A549 (cell line): ENCODE data around the gene PCDHAC1. TPM values are rescaled to one million over a fixed set of nuclear protein-coding genes. Genes with fewer than 3 reads are reported as not detected.

Experiments
- ATAC-seq, 2 experiments: fragments of 200-7000 bp in 1 of 2; fragments of >200 bp in 1 of 2; cut with Nextera tagmentation in 1 of 2; cut with Tn5 transposase in 1 of 2; 3 replicates each; pipeline versions ENCODE4 v1.8.0 to v1.9.1; 2018 to 2020; ENCODE audit warnings: mild to moderate bottlenecking in 1 of 2, moderate library complexity in 1 of 2
- CTCF ChIA-PET: fragments of 300-600 bp; sonication (Branson Sonifier 250); formaldehyde crosslinking; extraction: SDS; loops from one replicate; lab custom pipeline; 2021; ENCODE audit warnings: antibody characterized with exemption, inconsistent platforms; lab: Yijun Ruan, JAX
- POLR2A ChIA-PET: fragments of 350-600 bp; formaldehyde crosslinking; extraction: SDS; loops from one replicate; lab custom pipeline; 2021; ENCODE audit warnings: antibody characterized with exemption, inconsistent platforms; lab: Yijun Ruan, JAX
- DNase-seq, 2 experiments: peaks; one replicate each; pipeline versions ENCODE4 v3.0.0 to v3.0.0-alpha.2; 2011 to 2016; ENCODE audit warnings: low read depth in 1 of 2, low spot score in 1 of 2
- FAIRE-seq: peaks from 2 replicates; lab custom pipeline; 2011; peaks lifted over from hg19 to GRCh38; lab: Jason Lieb, UNC
- H3K27ac ChIP-seq, 2 experiments: fragments of >200 bp; sonication (Bioruptor Twin); formaldehyde crosslinking; 3 replicates each; pipeline ENCODE4 v1.5.1; 2016 to 2017
- H3K4me1 ChIP-seq: fragments of >200 bp; sonication (Bioruptor Twin); formaldehyde crosslinking; 3 replicates; pipeline ENCODE4 v1.6.1; 2016
- H3K4me2 ChIP-seq: fragments of >200 bp; sonication (Bioruptor Twin); formaldehyde crosslinking; 3 replicates; pipeline ENCODE4 v1.6.1; 2016
- H3K4me3 ChIP-seq: fragments of >200 bp; sonication (Bioruptor Twin); formaldehyde crosslinking; 3 replicates; pipeline ENCODE4 v1.5.1; 2016
- H3K9me3 ChIP-seq: fragments of >200 bp; sonication (Bioruptor Twin); formaldehyde crosslinking; 3 replicates; pipeline ENCODE4 v1.6.1; 2016
- CBX2 ChIP-seq: fragments of 200-600 bp; sonication (generic); IDR thresholded peaks from 2 replicates; pipeline ENCODE4 v1.6.1; 2016; ENCODE audit warnings: low read depth, mild to moderate bottlenecking, borderline replicate concordance
- CBX8 ChIP-seq: fragments of 200-600 bp; sonication (generic); IDR thresholded peaks from 2 replicates; pipeline ENCODE4 v1.6.1; 2016
- CEBPB ChIP-seq, 2 experiments: fragments of >200 bp in 1 of 2; sonication (Bioruptor Twin) in 1 of 2; formaldehyde crosslinking in 1 of 2; IDR thresholded peaks; 2 replicates each; pipeline ENCODE4 v1.6.1; 2012 to 2016
- CHD4 ChIP-seq: fragments of 200-600 bp; sonication (generic); IDR thresholded peaks from 2 replicates; pipeline ENCODE4 v1.6.1; 2016; ENCODE audit warnings: antibody characterized with exemption, mild to moderate bottlenecking, borderline replicate concordance
- CTCF ChIP-seq: fragments of >200 bp; sonication (Bioruptor Twin); formaldehyde crosslinking; IDR thresholded peaks from 3 replicates; pipeline ENCODE4 v1.5.1; 2016
- EHMT2 ChIP-seq: fragments of 200-600 bp; sonication (generic); IDR thresholded peaks from 2 replicates; pipeline ENCODE4 v1.6.1; 2016; ENCODE audit warnings: antibody characterized with exemption, low read depth, mild to moderate bottlenecking, moderate library complexity
- FOSB ChIP-seq: fragments of 250-450 bp; sonication (Bioruptor Pico); IDR thresholded peaks from 2 replicates; pipeline ENCODE4 v1.5.0; 2020; ENCODE audit warnings: mild to moderate bottlenecking, moderate library complexity
- GATA3 ChIP-seq: IDR thresholded peaks from 2 replicates; pipeline ENCODE4 v1.6.1; 2012; ENCODE audit warnings: borderline replicate concordance
- HES2 ChIP-seq: fragments of >200 bp; sonication (Bioruptor Twin); formaldehyde crosslinking; IDR thresholded peaks from 2 replicates; pipeline ENCODE4 v1.6.1; 2016
- HEYL ChIP-seq: fragments of 250-450 bp; sonication (Bioruptor Pico); IDR thresholded peaks from 2 replicates; pipeline ENCODE4 v1.8.0; 2021; ENCODE audit warnings: mild to moderate bottlenecking, moderate library complexity
- HOXB13 ChIP-seq: fragments of 250-450 bp; sonication (Bioruptor Pico); IDR thresholded peaks from 2 replicates; pipeline ENCODE4 v1.5.0; 2020; ENCODE audit warnings: low read depth, mild to moderate bottlenecking, moderate library complexity
- HOXB5 ChIP-seq: fragments of 250-450 bp; sonication (Bioruptor Pico); IDR thresholded peaks from 2 replicates; pipeline ENCODE4 v1.5.0; 2020; ENCODE audit warnings: mild to moderate bottlenecking, moderate library complexity
- JUN ChIP-seq, 2 experiments: fragments of >200 bp; sonication (Bioruptor Twin); formaldehyde crosslinking; IDR thresholded peaks; 2 replicates in 1 of 2; 3 replicates in 1 of 2; pipeline ENCODE4 v1.6.1; 2016 to 2017
- JUNB ChIP-seq: fragments of >200 bp; sonication (Bioruptor Twin); formaldehyde crosslinking; IDR thresholded peaks from 2 replicates; pipeline ENCODE4 v1.6.1; 2016
- KDM1A ChIP-seq: fragments of 200-600 bp; sonication (generic); IDR thresholded peaks from 2 replicates; pipeline ENCODE4 v1.6.1; 2016; ENCODE audit warnings: low read depth, mild to moderate bottlenecking
- MAFK ChIP-seq: fragments of 450-650 bp; IDR thresholded peaks from 2 replicates; pipeline ENCODE4 v1.6.1; 2014; ENCODE audit not compliant: partially characterized antibody
- MAZ ChIP-seq: fragments of 150-350 bp; IDR thresholded peaks from 2 replicates; pipeline ENCODE4 v1.6.1; 2014; ENCODE audit warnings: antibody characterized with exemption, low read depth, low read length, borderline replicate concordance
- NPAS2 ChIP-seq: fragments of 250-450 bp; sonication (Bioruptor Pico); IDR thresholded peaks from 2 replicates; pipeline ENCODE4 v1.8.0; 2022; ENCODE audit warnings: mild to moderate bottlenecking, moderate library complexity, borderline replicate concordance
- PHF8 ChIP-seq: fragments of 200-600 bp; sonication (generic); IDR thresholded peaks from 2 replicates; pipeline ENCODE4 v1.6.1; 2016; ENCODE audit warnings: low read depth, mild to moderate bottlenecking, antibody characterized with exemption, moderate library complexity, borderline replicate concordance
- RAD21 ChIP-seq, 2 experiments: fragments of >200 bp in 1 of 2; sonication (Bioruptor Twin) in 1 of 2; formaldehyde crosslinking in 1 of 2; IDR thresholded peaks in 1 of 2; conservative IDR thresholded peaks in 1 of 2; 2 replicates in 1 of 2; 3 replicates in 1 of 2; pipeline ENCODE4 v1.6.1; 2012 to 2018; ENCODE audit warnings: inconsistent platforms in 1 of 2
- RARB ChIP-seq: fragments of 250-450 bp; sonication (Bioruptor Pico); IDR thresholded peaks from 2 replicates; pipeline ENCODE4 v1.8.0; 2021; ENCODE audit warnings: mild to moderate bottlenecking, moderate library complexity
- RNF2 ChIP-seq: fragments of 200-600 bp; sonication (generic); IDR thresholded peaks from 2 replicates; pipeline ENCODE4 v1.6.1; 2016; ENCODE audit warnings: low read depth, mild to moderate bottlenecking, antibody characterized with exemption, moderate library complexity, borderline replicate concordance
- TFCP2L1 ChIP-seq: fragments of 250-450 bp; sonication (Bioruptor Pico); IDR thresholded peaks from 2 replicates; pipeline ENCODE4 v1.5.0; 2021; ENCODE audit warnings: mild to moderate bottlenecking
- TP53 ChIP-seq: fragments of 250-450 bp; sonication (Bioruptor Pico); IDR thresholded peaks from 2 replicates; pipeline ENCODE4 v1.5.0; 2021; ENCODE audit warnings: mild to moderate bottlenecking, moderate library complexity
- ZC3H11A ChIP-seq: fragments of 450-650 bp; IDR thresholded peaks from 2 replicates; pipeline ENCODE4 v1.6.1; 2014; ENCODE audit warnings: antibody characterized with exemption, mild to moderate bottlenecking
- ZNF302 ChIP-seq: fragments of 250-450 bp; sonication (Bioruptor Pico); IDR thresholded peaks from 2 replicates; pipeline ENCODE4 v1.9.0; 2021; ENCODE audit warnings: inconsistent platforms, mild to moderate bottlenecking, moderate library complexity
- WGBS: methylation state at CpG from one replicate; pipeline ENCODE4 v1.1.6; 2017; ENCODE audit errors: missing lambda C conversion rate; 5-methylcytosine and 5-hydroxymethylcytosine counted together
- polyA plus RNA-seq, 4 experiments: library from polyadenylated mRNA; depleted of rRNA in 3 of 4; stranded (reverse); fragments of >200 nt; fragmentation: RNase III in 1 of 4; extraction: RNeasy Plus Mini Kit Qiagen cat#74134 plus additional on column Dnase treatment in 1 of 4; gene quantifications; 2 replicates in 3 of 4; 3 replicates in 1 of 4; pipeline ENCODE4 v1.2.3, GENCODE V29; 2011 to 2017
- TF ChIP-seq, protein P1 (sequence below): IDR thresholded peaks from 2 replicates; pipeline ENCODE4 v1.6.1; 2012

Gene PCDHAC1
- polyA plus RNA-seq, 2 of the 4 experiments (the other 2 are of a cell fraction): 0.57 to 3.3 TPM

DNA sequence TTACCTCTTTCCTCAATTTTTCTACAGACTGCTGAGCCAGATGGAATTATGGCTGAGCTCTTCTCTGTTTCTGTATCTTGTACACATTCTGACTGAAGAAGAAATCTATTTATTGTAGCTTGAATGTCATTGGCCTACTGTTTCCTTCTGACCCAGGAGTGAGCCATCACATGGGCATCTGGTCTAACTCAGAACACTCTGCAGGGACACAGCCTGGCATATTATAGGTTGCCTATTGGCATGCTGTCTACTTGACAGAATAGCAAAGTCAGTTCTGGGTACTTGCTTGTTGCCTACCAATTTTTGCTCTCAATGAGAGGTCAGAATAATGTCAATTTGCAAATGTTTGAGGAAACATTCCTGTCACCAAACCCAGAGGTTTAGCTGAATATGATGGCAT is 47.5 kb downstream of the PCDHAC1 start:
- no peak overlapping the region for H3K4me3 ChIP-seq
- TF ChIP-seq KDM1A: no peak
- TF ChIP-seq FOSB (CRISPR knock-in tag): no peak
- no peak for TF ChIP-seq MAFK
- no peak for TF ChIP-seq HOXB13 (CRISPR knock-in tag)
- TF ChIP-seq CBX2: no peak
- TF ChIP-seq RNF2: no peak
- TF ChIP-seq PHF8: no peak
- TF ChIP-seq JUN (IDR thresholded peaks at IDR 0.05): no peak
- TF ChIP-seq CTCF: no peak
- TF ChIP-seq EHMT2: no peak
- no peak for TF ChIP-seq TP53 (CRISPR knock-in tag)
- TF ChIP-seq RAD21 (conservative IDR thresholded peaks at IDR 0.05 in 1 of 2, IDR thresholded peaks at IDR 0.05 in 1 of 2): no peak
- TF ChIP-seq GATA3: no peak
- no peak for TF ChIP-seq HEYL (CRISPR knock-in tag)
- TF ChIP-seq RARB (CRISPR knock-in tag): no peak
- no peak for TF ChIP-seq CHD4
- TF ChIP-seq JUNB: no peak
- TF ChIP-seq, protein P1, sequence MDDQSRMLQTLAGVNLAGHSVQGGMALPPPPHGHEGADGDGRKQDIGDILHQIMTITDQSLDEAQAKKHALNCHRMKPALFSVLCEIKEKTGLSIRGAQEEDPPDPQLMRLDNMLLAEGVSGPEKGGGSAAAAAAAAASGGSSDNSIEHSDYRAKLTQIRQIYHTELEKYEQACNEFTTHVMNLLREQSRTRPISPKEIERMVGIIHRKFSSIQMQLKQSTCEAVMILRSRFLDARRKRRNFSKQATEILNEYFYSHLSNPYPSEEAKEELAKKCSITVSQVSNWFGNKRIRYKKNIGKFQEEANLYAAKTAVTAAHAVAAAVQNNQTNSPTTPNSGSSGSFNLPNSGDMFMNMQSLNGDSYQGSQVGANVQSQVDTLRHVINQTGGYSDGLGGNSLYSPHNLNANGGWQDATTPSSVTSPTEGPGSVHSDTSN: no peak
- TF ChIP-seq, all 56 proteins: peak for 0
- no peak overlapping the region for H3K4me2 ChIP-seq
- ATAC-seq: no peak
- no peaks in the 10 kb centered on the region for H3K9me3 ChIP-seq
- H3K27ac ChIP-seq: no peak overlapping the region
- CTCF ChIA-PET: interaction anchor here (2.4 kb wide), 1 partner anchor 47 kb away, joined by 12 read pairs; the partner anchor contains the start of gene PCDHAC1
- POLR2A ChIA-PET: no interaction called here
- FAIRE-seq: no peak
- DNase-seq: no peak
- peaks cover 14% of the 10 kb centered on the region; the same call in 2 of the 3 replicates for H3K4me1 ChIP-seq

DNA sequence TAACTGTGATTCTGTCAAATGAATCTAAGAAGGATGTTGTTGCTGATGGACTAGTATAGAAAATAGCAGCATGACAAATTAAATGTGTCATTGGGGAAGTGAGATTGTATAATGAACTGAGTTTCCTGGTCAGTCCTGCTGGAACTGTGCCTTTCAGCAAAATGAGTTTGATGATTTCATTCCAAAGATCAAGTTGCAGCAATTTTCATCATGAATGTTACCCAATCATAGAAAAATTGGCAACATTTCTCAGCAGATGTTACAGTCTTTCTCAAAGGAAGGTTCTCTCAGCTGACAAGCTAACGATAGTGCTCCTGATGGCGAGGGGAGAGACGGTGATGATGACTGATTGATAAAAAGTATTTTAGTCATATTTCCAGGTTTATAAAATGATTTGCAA is 50.9 kb downstream of the PCDHAC1 start:
- Histone ChIP-seq H3K9me3 (no peaks in the 10 kb centered on the region), H3K27ac (no peak overlapping the region; a peak in 1 of 6 replicates), H3K4me1 (peaks cover 14% of the 10 kb centered on the region; the same call in 2 of the 3 replicates), H3K4me3 (no peak overlapping the region)
- CTCF ChIA-PET: interaction anchor here (1.0 to 2.1 kb wide), 3 partner anchors 14 to 156 kb away, joined by 3 to 6 read pairs (median 4); partner anchors contain the start of gene PCDHA5
- ATAC-seq: no peak
- TF ChIP-seq HEYL (CRISPR knock-in tag): no peak
- TF ChIP-seq CTCF: no peak
- 0 out of 2 replicates have a peak, but pooled peaks have one; percentile 27 for TF ChIP-seq HES2
- TF ChIP-seq CEBPB (IDR thresholded peaks at IDR 0.05): 0 out of 4 replicates have a peak, but pooled peaks of 1 of the 2 experiments have one; percentile 58
- TF ChIP-seq PHF8: no peak
- no peak for TF ChIP-seq NPAS2 (CRISPR knock-in tag)
- TF ChIP-seq, protein P1: no peak
- TF ChIP-seq KDM1A: no peak
- no peak for TF ChIP-seq HOXB13 (CRISPR knock-in tag)
- no peak for TF ChIP-seq ZNF302
- TF ChIP-seq ZC3H11A: no peak
- TF ChIP-seq MAZ: no peak
- no peak for TF ChIP-seq HOXB5 (CRISPR knock-in tag)
- no peak for TF ChIP-seq CBX8
- TF ChIP-seq TFCP2L1 (CRISPR knock-in tag): no peak
- TF ChIP-seq, all 56 proteins: peak for 2
- DNase-seq (no peak), FAIRE-seq (no peak)
- POLR2A ChIA-PET: no interaction called here
- 79% methylated on average over 3 of the region's 3 CpGs for WGBS
- no peak overlapping the region; the same call in 2 of the 3 replicates for H3K4me2 ChIP-seq
